BE2C (cell line): ENCODE data around the gene RABGAP1.

Experiments used
- DNase-seq: peaks from one replicate; pipeline ENCODE4 v3.0.0-alpha.2; 2020
- H3K27me3 ChIP-seq: fragments of 250-450 bp; sonication (Bioruptor Pico); 2 replicates; pipeline ENCODE4 v1.5.1; 2020; ENCODE audit warnings: mild to moderate bottlenecking
- H3K36me3 ChIP-seq: fragments of 250-450 bp; sonication (Bioruptor Pico); 2 replicates; pipeline ENCODE4 v1.5.1; 2020; ENCODE audit warnings: mild to moderate bottlenecking
- H3K4me1 ChIP-seq: fragments of 250-450 bp; sonication (Bioruptor Pico); 2 replicates; pipeline ENCODE4 v1.5.1; 2020
- H3K4me3 ChIP-seq: 2 replicates; pipeline ENCODE4 v1.5.1; 2011; ENCODE audit warnings: low read depth, low read length
- H3K9me3 ChIP-seq: fragments of 250-450 bp; sonication (Bioruptor Pico); 2 replicates; pipeline ENCODE4 v1.5.1; 2020
- TF ChIP-seq, protein P1 (sequence below): IDR thresholded peaks from 2 replicates; pipeline ENCODE4 v1.5.1; 2012; ENCODE audit warnings: mild to moderate bottlenecking, low read depth, low read length

RABGAP1 gene

DNA sequence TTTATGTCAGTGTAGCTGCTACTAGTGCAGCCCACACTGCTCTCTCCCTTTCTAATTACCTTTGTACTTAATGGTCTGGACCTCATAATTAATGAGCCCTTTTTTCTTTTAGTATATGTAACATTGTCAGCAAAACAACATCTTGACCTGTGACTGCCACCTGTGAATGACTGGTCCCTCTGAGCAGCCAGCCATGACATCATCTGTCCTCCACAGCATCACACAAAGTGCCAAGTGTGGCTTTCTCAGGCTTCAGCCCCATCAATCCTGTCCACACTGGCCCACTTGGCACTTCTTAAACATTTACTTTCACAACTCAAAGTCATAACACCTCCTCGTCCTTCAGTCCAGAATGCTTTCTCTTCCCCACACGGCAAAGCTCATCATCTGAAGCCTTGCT is 197.3 kb downstream of the RABGAP1 start:
- DNase-seq, result no peak

DNA sequence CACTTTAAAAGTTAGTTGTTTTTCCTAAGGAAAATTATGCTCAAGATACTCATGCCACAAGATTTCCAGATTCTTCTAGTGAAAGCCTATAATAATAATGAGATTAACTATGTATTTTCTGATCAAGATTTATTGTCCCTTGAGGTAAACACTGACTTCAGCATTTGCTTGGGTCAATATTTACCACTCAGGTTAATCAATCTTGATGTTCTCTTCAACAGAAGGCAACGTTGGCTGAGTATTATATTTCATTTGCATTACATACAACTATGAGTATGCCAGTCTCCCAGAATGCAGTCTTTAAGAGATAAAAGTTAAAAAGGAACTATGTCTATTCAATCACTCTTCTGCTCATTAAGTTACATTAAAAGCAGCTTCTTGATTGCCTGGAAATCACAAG is 208.2 kb downstream of the RABGAP1 start:
- Histone ChIP-seq H3K4me3 (no peak overlapping the region), H3K27me3 (no peaks in the 10 kb centered on the region), H3K9me3 (no peaks in the 10 kb centered on the region), H3K36me3 (no peaks in the 10 kb centered on the region), H3K4me1 (no peaks in the 10 kb centered on the region)
- DNase-seq, result no peak
- TF ChIP-seq, protein P1, sequence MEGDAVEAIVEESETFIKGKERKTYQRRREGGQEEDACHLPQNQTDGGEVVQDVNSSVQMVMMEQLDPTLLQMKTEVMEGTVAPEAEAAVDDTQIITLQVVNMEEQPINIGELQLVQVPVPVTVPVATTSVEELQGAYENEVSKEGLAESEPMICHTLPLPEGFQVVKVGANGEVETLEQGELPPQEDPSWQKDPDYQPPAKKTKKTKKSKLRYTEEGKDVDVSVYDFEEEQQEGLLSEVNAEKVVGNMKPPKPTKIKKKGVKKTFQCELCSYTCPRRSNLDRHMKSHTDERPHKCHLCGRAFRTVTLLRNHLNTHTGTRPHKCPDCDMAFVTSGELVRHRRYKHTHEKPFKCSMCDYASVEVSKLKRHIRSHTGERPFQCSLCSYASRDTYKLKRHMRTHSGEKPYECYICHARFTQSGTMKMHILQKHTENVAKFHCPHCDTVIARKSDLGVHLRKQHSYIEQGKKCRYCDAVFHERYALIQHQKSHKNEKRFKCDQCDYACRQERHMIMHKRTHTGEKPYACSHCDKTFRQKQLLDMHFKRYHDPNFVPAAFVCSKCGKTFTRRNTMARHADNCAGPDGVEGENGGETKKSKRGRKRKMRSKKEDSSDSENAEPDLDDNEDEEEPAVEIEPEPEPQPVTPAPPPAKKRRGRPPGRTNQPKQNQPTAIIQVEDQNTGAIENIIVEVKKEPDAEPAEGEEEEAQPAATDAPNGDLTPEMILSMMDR, result no peak

More for the DNA sequence above, 197.3 kb downstream of the RABGAP1 start:
- Histone ChIP-seq H3K27me3 (no peaks in the 10 kb centered on the region), H3K9me3 (no peaks in the 10 kb centered on the region), H3K4me3 (no peak overlapping the region), H3K36me3 (peaks cover 7% of the 10 kb centered on the region; the same call in 1 of the 2 replicates), H3K4me1 (no peaks in the 10 kb centered on the region)
- TF ChIP-seq, protein P1, result no peak

GRCh38 chr9:123150708-123151503 is 210.1 kb downstream of the RABGAP1 start:
- no peak overlapping the region for H3K4me3 ChIP-seq
- H3K4me1 ChIP-seq, result no peaks in the 10 kb centered on the region
- no peaks in the 10 kb centered on the region for H3K9me3 ChIP-seq
- H3K27me3 ChIP-seq, result no peaks in the 10 kb centered on the region
- TF ChIP-seq, protein P1, result no peak
- DNase-seq, result no peak
- H3K36me3 ChIP-seq, result no peaks in the 10 kb centered on the region
